ENCODE data around the gene P3R3URF.

Gene P3R3URF

DNA sequence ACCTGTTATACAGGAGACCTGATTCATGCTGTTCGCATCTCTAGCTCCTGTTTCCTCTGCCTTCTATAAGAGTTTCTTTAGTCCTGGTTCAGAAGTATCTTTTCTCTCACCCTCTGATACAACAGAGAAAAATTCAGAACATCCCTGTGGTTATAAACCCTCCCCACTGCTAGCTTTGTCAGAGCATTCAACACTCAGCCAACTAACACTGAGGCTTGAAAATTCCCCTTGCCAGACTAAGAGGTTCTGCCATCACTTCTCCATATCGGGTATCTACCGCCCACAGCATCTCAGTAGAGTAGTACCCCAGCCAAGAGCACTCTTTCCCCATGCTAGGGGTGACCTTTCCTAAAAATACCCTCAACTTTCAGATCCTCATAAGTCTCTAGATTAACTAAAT lies 24.3 kb downstream of the P3R3URF start:
- peak; percentile 31 for DNase-seq (ENCODE audit: low read depth)
- TF ChIP-seq, protein P1, sequence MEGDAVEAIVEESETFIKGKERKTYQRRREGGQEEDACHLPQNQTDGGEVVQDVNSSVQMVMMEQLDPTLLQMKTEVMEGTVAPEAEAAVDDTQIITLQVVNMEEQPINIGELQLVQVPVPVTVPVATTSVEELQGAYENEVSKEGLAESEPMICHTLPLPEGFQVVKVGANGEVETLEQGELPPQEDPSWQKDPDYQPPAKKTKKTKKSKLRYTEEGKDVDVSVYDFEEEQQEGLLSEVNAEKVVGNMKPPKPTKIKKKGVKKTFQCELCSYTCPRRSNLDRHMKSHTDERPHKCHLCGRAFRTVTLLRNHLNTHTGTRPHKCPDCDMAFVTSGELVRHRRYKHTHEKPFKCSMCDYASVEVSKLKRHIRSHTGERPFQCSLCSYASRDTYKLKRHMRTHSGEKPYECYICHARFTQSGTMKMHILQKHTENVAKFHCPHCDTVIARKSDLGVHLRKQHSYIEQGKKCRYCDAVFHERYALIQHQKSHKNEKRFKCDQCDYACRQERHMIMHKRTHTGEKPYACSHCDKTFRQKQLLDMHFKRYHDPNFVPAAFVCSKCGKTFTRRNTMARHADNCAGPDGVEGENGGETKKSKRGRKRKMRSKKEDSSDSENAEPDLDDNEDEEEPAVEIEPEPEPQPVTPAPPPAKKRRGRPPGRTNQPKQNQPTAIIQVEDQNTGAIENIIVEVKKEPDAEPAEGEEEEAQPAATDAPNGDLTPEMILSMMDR (IDR thresholded peaks at IDR 0.05; ENCODE audit: low read length, missing control alignments) = no peak
- no peak overlapping the region for H3K4me3 ChIP-seq (replicated peaks; ENCODE audit: low read depth, low read length)

GRCh38 chr1:46150085-46150484 lies 26.2 kb downstream of the P3R3URF start:
- TF ChIP-seq, protein P1 (IDR thresholded peaks at IDR 0.05; ENCODE audit: low read length, missing control alignments) = no peak
- DNase-seq (ENCODE audit: low read depth) = peak; percentile 34
- no peak overlapping the region for H3K4me3 ChIP-seq (replicated peaks; ENCODE audit: low read depth, low read length)

DNA sequence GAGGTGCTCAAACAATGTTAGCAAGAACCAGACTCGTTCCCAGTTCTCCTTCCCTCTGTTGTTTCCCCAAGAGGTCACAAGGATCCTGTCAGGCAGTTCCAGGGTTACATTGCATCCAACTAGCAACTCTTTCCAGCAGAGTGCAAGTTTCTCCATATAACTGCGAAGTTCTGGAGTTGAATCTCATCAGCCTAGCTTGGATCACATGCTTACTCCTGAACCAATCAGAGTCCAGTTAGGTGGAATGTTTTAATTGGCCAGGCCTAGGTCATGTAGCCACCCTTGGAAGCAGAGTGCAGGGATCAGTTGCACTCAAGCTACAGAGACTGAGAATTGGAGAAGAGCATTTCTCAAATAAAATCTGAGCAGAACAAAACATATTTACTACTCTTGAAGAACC lies 28.0 kb downstream of the P3R3URF start:
- no peak overlapping the region for H3K4me3 ChIP-seq (replicated peaks; ENCODE audit: low read depth, low read length)
- TF ChIP-seq, protein P1 (IDR thresholded peaks at IDR 0.05; ENCODE audit: low read length, missing control alignments) = no peak
- DNase-seq (ENCODE audit: low read depth) = no peak

DNA sequence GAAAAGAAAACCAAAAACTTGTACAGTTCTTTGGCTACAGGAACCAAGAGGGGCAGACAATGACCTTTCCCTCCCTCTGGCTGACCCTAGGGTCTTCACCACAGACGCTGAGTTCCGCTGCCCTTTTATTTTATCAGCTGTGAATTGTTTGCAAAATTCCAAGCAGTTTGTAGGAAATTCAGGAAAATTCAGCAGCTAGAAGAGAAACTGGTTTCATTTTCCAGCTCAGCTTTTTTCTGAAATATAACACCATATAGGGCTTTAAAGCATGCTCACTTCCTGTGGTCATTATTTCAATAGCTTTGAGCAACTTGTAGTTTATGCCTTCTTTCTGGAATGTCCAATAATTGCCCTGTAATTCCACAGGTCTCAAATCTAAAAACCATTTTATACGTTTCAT lies 38.4 kb downstream of the P3R3URF start:
- peak overlapping the region; percentile 27 for H3K4me3 ChIP-seq (replicated peaks; ENCODE audit: low read depth, low read length)

DNA sequence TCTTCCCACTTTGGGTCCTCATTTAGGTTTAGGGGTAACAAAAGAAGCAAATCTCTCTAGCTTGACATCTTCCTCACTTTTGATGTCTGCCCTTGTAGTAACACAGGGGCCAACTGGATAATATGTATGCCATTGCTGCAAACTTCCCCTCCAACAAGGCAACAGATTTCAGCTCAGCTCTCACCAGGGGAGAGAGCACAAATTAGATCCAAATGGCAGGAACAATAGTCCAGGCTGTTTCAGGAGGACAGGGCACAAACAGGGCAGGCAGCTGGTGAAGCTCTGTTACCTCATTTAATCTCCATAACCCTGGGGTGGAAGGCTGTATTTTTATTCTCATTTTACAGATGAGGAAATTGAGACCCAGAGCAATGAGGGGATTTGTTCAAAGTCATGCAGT lies 39.6 kb downstream of the P3R3URF start:
- H3K4me3 ChIP-seq (replicated peaks; ENCODE audit: low read depth, low read length) = no peak overlapping the region
- TF ChIP-seq, protein P1 (IDR thresholded peaks at IDR 0.05; ENCODE audit: low read length, missing control alignments) = no peak
- DNase-seq (ENCODE audit: low read depth) = no peak

More for the DNA sequence above, 38.4 kb downstream of the P3R3URF start:
- TF ChIP-seq, protein P1 (IDR thresholded peaks at IDR 0.05; ENCODE audit: low read length, missing control alignments) = no peak
- peak; percentile 63 for DNase-seq (ENCODE audit: low read depth)

GRCh38 chr1:46134660-46135331 lies 41.5 kb downstream of the P3R3URF start:
- DNase-seq (ENCODE audit: low read depth) = peak; percentile 84
- H3K4me3 ChIP-seq (replicated peaks; ENCODE audit: low read depth, low read length) = no peak overlapping the region
- TF ChIP-seq, protein P1 (IDR thresholded peaks at IDR 0.05; ENCODE audit: low read length, missing control alignments) = no peak

DNA sequence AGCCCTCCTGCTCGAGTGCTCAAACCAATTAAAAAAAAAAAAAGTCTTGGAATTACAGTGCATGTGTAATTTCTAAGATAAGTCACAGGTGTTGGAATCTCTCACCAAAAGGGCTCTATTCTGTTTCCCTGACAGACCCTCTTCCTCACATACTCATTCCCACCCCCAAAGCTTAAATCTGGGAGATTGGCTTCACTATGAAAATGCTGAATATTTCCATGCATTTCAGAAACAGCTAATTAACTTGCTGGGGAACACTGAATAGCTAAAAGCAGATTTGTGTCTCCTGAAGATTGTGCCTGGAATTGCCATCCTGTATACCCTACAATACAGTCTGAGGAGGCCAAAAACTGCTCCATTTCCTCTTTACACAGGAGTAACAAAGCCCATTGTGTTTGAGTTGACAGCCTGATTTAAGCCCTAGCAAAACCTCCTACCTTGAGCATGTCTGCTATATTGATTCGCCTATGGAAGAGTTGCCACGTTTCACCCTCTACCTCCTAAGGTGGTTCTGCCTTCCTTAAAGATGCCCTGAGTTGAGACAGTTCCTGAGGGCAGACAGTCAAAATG lies 42.4 kb downstream of the P3R3URF start:
- H3K4me3 ChIP-seq (replicated peaks; ENCODE audit: low read depth, low read length) = peak overlapping the region; percentile 81
- DNase-seq (ENCODE audit: low read depth) = no peak
- TF ChIP-seq, protein P1 (IDR thresholded peaks at IDR 0.05; ENCODE audit: low read length, missing control alignments) = no peak

Data from fibroblast of pulmonary artery (primary cell).